Amniotic epithelial cell (primary cell): Measurements from ENCODE around the gene ZFPL1.
A peak's percentile ranks its signal among the peaks of the same experiment; 100 is the strongest.

Source experiments
- DNase-seq: peaks from one replicate; pipeline ENCODE4 v3.0.0-alpha.2; 2010; ENCODE audit warnings: low read depth

The ZFPL1 gene

GRCh38 chr11:65128182-65129145 lies 44.4 kb downstream of the ZFPL1 start:
- no peak for DNase-seq

DNA sequence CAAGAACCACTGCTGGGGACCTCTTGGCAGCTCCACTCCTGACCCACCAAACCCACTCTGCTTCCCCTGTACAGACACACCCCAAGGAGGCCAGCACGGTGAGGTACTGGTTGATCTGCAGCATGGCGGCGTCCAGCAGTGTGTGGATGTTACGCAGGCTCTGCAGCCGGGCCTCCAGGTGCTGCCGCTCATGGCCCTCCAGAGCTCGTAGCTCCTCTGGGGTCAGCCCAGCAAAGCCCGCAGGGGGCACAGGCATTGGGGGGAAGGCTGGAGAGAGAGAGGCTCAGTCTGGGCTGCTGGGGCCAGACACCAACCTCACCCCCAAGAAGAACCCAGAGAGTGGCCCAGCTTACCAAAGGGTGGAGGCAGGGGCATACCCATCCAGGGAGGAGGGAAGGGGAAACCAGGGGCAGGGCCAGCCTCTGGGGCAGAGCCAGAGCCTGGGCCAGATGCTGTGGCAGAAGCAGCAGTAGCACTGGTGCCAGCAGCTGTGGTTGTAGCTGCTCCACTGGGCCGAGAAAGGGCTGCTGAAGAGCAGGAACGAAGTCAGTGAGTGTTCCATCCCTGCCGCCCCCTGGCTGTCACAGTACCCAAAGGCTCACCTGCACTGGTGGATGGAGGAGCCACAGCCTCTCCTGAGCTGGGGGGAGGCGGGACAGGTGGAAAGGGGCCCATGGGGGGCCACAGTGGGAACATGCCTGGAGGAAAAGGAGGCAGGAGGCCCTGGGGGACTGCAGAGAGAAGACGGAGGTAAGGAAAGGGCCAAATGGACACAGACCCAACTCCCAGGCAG lies 45.8 kb downstream of the ZFPL1 start:
- DNase-seq: no peak

- DNase-seq: no peak
These were observed 46.8 kb downstream of the ZFPL1 start for GRCh38 chr11:65130631-65131416.

DNA sequence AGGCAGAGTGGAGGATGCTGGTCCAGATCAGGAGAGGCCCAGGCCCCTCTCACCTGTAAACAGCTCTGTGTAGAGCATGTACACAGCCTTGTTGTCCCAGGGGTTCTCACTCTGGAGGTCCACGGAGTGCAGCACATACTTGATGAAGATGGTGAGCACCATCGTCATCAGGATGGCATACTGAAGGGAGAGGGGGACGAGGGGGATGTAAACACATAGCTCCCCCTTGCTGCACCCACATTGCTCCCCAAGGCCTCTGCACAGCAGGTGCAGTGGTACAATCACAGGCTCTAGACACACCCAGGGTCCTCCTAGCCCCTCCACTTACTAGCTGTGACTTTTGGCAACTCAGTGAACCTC lies 47.4 kb downstream of the ZFPL1 start:
- DNase-seq: no peak

DNA sequence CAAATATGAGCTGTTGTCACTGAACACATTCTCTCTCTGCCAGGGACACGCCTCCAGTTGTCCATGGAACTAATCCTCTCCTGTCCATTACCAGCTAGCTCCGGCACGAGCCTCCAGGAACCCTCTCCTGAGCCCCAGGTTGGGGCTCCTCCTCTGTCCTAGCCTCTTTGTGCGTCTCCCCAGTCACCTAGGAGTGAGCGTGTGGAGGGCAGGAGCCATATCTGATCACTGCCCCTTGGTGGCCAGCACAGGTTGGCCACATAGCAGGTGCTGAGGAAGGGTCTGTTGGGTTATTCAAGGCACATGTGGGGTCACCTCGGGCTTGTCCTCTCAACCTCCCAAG lies 47.8 kb downstream of the ZFPL1 start:
- DNase-seq: no peak

DNA sequence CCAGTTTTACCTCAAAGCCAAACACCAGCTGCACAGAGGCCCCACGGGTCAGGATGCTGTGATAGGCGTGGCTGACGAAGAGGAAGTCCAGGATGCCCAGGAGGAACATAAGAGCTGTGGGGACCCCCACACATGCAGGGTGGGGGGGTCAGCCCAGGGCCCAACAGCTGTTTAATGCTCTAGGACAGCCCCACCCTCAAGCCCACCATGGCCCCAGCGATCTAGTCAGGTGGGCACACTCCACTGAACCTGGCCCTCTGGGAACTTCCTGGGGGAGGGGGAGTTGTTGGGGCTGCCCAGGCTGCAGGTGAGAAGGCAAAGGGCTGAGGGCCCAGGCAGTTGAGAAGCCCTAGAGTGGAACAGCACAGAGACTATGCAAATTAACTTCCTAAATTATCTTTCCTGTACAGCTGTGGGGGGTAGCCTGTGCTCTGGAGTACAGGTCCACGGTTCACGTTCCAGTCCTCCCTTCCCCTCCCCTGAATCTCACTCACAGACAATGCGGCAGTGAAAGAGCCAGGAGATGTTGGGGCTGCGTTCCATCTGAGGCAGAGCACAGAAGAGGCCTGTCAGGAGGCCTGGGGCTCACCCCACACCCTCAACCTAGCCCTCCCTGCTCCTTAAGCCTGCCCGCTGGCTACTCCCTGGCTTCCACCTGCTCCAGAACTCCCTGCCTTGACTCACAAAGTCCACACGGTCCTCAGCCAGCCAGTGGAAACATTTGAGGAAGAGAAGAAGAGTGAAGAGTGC lies 48.4 kb downstream of the ZFPL1 start:
- DNase-seq: no peak

GRCh38 chr11:65132988-65133700 lies 49.1 kb downstream of the ZFPL1 start:
- no peak for DNase-seq

DNA sequence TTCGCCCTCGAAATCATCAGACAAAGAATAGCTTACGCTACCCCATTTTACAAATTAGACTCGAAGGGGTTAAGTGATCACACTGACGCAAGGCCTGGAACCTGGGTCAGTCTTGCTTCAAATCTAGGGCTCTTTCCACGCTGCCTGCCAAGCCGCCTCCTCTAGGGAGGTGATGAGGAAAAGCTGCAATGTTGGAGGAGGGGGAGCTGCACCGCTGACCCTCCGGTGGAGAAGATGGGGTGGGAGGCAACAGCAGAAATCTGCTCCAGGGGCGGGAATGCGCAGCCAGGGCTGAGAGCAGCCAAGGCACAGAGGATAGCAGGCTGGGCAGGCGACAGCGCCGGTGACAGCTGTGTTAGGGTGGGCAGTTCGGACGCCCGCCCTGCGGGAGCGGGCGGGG lies 49.7 kb downstream of the ZFPL1 start:
- no peak for DNase-seq

DNA sequence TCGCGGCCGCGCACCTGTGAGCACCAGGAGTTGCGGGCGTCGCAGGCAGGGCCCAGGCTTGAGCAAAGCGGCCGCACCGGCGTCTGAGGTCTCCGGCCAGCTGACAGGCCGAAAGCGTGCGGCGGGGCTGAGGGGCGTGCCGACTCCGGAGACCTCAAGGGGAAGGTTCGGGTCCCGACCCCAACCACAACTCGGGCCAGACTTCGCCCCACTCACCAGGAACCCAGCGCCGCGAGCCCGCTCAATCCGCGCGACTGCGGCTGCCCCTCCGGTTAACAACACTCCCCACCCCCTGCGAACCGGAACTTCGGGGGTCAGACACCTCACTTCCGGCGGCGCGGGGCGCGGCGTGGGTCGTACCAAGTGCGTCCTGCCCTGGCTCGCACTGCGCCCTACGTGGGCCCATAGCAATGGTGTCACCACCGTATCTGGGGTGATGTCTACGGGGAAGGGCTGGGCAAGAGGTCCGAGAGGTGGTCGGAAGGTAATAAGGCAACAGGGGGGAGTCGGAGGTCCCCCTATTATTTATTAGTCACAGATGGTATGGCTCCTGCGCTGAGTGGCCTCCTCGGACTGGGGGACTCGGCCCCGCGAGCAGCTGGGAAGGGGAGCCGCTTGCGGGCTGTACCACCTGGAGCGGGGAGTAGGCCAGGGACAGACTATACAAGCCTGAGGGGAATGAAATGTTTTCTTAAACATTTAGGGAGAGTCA lies 50.4 kb downstream of the ZFPL1 start, which contains the start of gene SYVN1:
Gene SYVN1 (minus strand): TSS at position 280 of the 712 bp plus-strand sequence. CDS start 918 bp downstream, outside the sequence.
- DNase-seq: peak; percentile 84

DNA sequence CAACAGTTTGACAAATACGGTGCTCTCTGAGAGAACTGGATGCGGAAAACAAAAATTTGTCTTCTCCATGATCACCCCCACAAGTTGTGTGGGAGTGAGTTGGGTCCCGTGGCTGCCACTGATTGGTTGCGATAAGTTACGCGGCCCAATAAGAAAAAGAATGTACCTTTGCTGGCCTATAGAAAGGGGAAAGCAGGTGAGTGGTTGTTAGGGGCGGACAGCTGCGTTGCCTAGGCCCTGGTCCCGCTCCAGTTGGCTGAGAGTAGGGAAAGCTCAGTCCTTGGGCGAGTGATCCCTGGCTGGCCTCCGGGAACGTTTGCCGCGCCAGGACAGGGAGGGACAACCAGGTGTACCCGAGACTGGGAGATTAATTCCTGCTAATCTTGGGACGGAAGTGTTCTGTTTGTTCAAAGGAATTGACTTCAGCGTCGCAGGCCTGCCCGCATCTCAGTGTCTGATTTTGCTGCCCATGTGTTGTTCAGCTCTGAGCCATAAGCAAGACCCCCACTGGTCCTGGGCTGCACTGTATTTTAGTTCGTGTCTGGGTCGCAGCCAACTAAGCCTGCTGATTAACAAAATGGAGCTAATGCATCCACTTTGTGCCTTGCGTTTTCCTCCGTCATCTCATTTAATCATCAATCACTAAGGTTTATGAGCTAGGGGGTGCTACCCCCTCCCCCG lies 51.1 kb downstream of the ZFPL1 start:
- DNase-seq: peak; percentile 97

- DNase-seq: no peak
These were observed 51.7 kb downstream of the ZFPL1 start for GRCh38 chr11:65135633-65136145.

GRCh38 chr11:65136515-65137096 lies 52.6 kb downstream of the ZFPL1 start:
- DNase-seq: no peak
